K562 (cell line): ENCODE results near the gene N4BP2. TPM values are rescaled to one million over a fixed set of nuclear protein-coding genes. Genes with fewer than 3 reads are reported as not detected.

Source experiments
- BHLHE40 ChIP-seq: IDR thresholded peaks from 2 replicates; pipeline ENCODE4 v1.6.1; 2011; ENCODE audit warnings: low read length, improper control_type of control experiment
- BRCA1 ChIP-seq, 2 experiments: fragments of 450-650 bp in 1 of 2; sonication (generic) in 1 of 2; formaldehyde crosslinking in 1 of 2; IDR thresholded peaks; 2 replicates each; pipeline versions ENCODE4 v1.5.0 to v1.6.1; 2017 to 2020; ENCODE audit warnings: mild to moderate bottlenecking in 1 of 2, missing genetic modification reagents in 1 of 2
- CCAR2 ChIP-seq: fragments of 200-400 bp; formaldehyde crosslinking; IDR thresholded peaks from 2 replicates; pipeline ENCODE4 v1.6.1; 2017; ENCODE audit warnings: mild to moderate bottlenecking, low read depth, low read length
- ELK3 ChIP-seq: fragments of 450-650 bp; formaldehyde crosslinking; IDR thresholded peaks from 2 replicates; pipeline ENCODE4 v1.4.0; 2020; ENCODE audit warnings: mild to moderate bottlenecking
- FOXJ3 ChIP-seq: sonication (generic); formaldehyde crosslinking; IDR thresholded peaks from 2 replicates; pipeline ENCODE4 v1.4.0; 2020; ENCODE audit warnings: mild to moderate bottlenecking, missing genetic modification reagents
- IRF2 ChIP-seq: sonication (generic); formaldehyde crosslinking; IDR thresholded peaks from 2 replicates; pipeline ENCODE4 v1.8.1; 2022; ENCODE audit warnings: mild to moderate bottlenecking, missing genetic modification reagents
- KAT7 ChIP-seq: sonication (generic); formaldehyde crosslinking; IDR thresholded peaks from 2 replicates; pipeline ENCODE4 v1.8.0; 2022; ENCODE audit warnings: missing genetic modification reagents, mild to moderate bottlenecking, borderline replicate concordance
- KLF13 ChIP-seq: fragments of 450-650 bp; IDR thresholded peaks from 2 replicates; pipeline ENCODE4 v1.6.1; 2016; ENCODE audit warnings: missing genetic modification characterization, low read depth, mild to moderate bottlenecking, missing compliant biosample characterization, moderate library complexity, borderline replicate concordance
- KLF16 ChIP-seq: IDR thresholded peaks from 2 replicates; pipeline ENCODE4 v1.6.1; 2016; ENCODE audit warnings: antibody characterized with exemption
- MBD2 ChIP-seq: sonication (generic); IDR thresholded peaks from 2 replicates; pipeline ENCODE4 v1.6.1; 2016; ENCODE audit warnings: low read depth, borderline replicate concordance
- NFYB ChIP-seq: IDR thresholded peaks from 2 replicates; pipeline ENCODE4 v1.6.1; 2011; ENCODE audit warnings: mild to moderate bottlenecking, moderate library complexity; ENCODE audit not compliant: insufficient read length; ENCODE audit errors: extremely low read depth
- NR1H2 ChIP-seq: sonication (generic); formaldehyde crosslinking; IDR thresholded peaks from 2 replicates; pipeline ENCODE4 v1.4.0; 2020; ENCODE audit warnings: mild to moderate bottlenecking, missing genetic modification reagents
- NR2C2 ChIP-seq, 2 experiments: fragments of 200-800 bp in 1 of 2; sonication (Bioruptor generic) in 1 of 2; sonication (generic) in 1 of 2; formaldehyde crosslinking in 1 of 2; IDR thresholded peaks; 2 replicates each; pipeline versions ENCODE4 v1.6.1 to v1.8.0; 2016 to 2022; ENCODE audit warnings: mild to moderate bottlenecking in 1 of 2, missing compliant biosample characterization in 1 of 2, missing genetic modification characterization in 1 of 2, missing genetic modification reagents in 1 of 2
- POLR2AphosphoS2 ChIP-seq: IDR thresholded peaks from 2 replicates; pipeline ENCODE4 v1.6.1; 2012; ENCODE audit warnings: low read length, improper control_type of control experiment
- PYGO2 ChIP-seq: fragments of 450-650 bp; IDR thresholded peaks from 2 replicates; pipeline ENCODE4 v1.6.1; 2016; ENCODE audit warnings: mild to moderate bottlenecking, missing genetic modification characterization, moderate library complexity, missing compliant biosample characterization
- RHOXF2B ChIP-seq: fragments of 250-450 bp; sonication (Bioruptor Pico); conservative IDR thresholded peaks from 2 replicates; pipeline ENCODE4 v1.5.1; 2021
- RUNX1 ChIP-seq: sonication (generic); IDR thresholded peaks from 2 replicates; pipeline ENCODE4 v1.6.1; 2016; ENCODE audit warnings: antibody characterized with exemption, low read depth
- SIN3B ChIP-seq: fragments of 450-650 bp; IDR thresholded peaks from 2 replicates; pipeline ENCODE4 v1.6.1; 2017; ENCODE audit warnings: low read depth, mild to moderate bottlenecking, moderate library complexity
- SMARCB1 ChIP-seq: IDR thresholded peaks from 2 replicates; pipeline ENCODE4 v1.6.1; 2011; ENCODE audit warnings: improper control_type of control experiment, low read depth; ENCODE audit not compliant: insufficient read length
- STAT5B ChIP-seq: fragments of 250-450 bp; sonication (Bioruptor Pico); IDR thresholded peaks from 2 replicates; pipeline ENCODE4 v1.8.0; 2021; ENCODE audit warnings: mild to moderate bottlenecking, inconsistent platforms
- TAL1 ChIP-seq: fragments of 450-650 bp; IDR thresholded peaks from 2 replicates; pipeline ENCODE4 v1.6.1; 2016; ENCODE audit warnings: mild to moderate bottlenecking
- TRIM24 ChIP-seq, 2 experiments: fragments of 450-650 bp; IDR thresholded peaks; 2 replicates each; pipeline ENCODE4 v1.6.1; 2016
- U2AF1 ChIP-seq: fragments of 200-400 bp; formaldehyde crosslinking; optimal IDR thresholded peaks from 2 replicates; pipeline ENCODE3; 2017; ENCODE audit warnings: mild to moderate bottlenecking, low read depth, low read length, moderate library complexity
- ZNF436 ChIP-seq: fragments of 250-450, 450-650 bp; sonication (Bioruptor Pico); formaldehyde crosslinking; IDR thresholded peaks from 2 replicates; pipeline ENCODE4 v1.7.0; 2020; ENCODE audit warnings: mild to moderate bottlenecking
- polyA plus RNA-seq, 8 experiments: library from polyadenylated mRNA; depleted of rRNA in 4 of 8; stranded (reverse) in 5 of 8; unstranded in 3 of 8; fragments of >200 nt; fragmentation: Nextera tagmentation in 2 of 8; fragmentation: Illumina TruSeq in 1 of 8; extraction: Ambion mirVana in 2 of 8; extraction: Trizol in 1 of 8; gene quantifications; 2 replicates each; pipeline versions ENCODE4 v1.2.1 to v1.2.3, GENCODE V29; 2011 to 2014; ENCODE audit warnings: inconsistent platforms in 1 of 8, missing spikeins in 1 of 8
- total RNA-seq, 7 experiments: library from RNA; depleted of rRNA in 6 of 7; stranded (reverse); fragments of >200 nt in 6 of 7; fragmentation: Illumina TruSeq in 2 of 7; extraction: Trizol in 2 of 7; gene quantifications; 2 replicates each; pipeline versions ENCODE4 v1.2.1 to v1.2.3, GENCODE V29; 2011 to 2021; ENCODE audit warnings: low replicate concordance in 1 of 7
- TF ChIP-seq, protein P1 (sequence below): sonication (generic); formaldehyde crosslinking; IDR thresholded peaks from 2 replicates; pipeline ENCODE4 v1.8.1; 2022; ENCODE audit warnings: missing genetic modification reagents
- TF ChIP-seq, protein P2 (sequence below): sonication (generic); formaldehyde crosslinking; IDR thresholded peaks from 2 replicates; pipeline ENCODE4 v1.8.0; 2022; ENCODE audit warnings: missing genetic modification reagents, mild to moderate bottlenecking, moderate library complexity, borderline replicate concordance

Gene N4BP2
- total and polyA plus RNA-seq, 9 of the 15 experiments (the other 6 are each of a cell fraction or from before 2014, with no cell fraction given) = 2.7 to 12.6 (median 7.6) TPM

- TF ChIP-seq, protein P1, sequence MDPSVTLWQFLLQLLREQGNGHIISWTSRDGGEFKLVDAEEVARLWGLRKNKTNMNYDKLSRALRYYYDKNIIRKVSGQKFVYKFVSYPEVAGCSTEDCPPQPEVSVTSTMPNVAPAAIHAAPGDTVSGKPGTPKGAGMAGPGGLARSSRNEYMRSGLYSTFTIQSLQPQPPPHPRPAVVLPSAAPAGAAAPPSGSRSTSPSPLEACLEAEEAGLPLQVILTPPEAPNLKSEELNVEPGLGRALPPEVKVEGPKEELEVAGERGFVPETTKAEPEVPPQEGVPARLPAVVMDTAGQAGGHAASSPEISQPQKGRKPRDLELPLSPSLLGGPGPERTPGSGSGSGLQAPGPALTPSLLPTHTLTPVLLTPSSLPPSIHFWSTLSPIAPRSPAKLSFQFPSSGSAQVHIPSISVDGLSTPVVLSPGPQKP (CRISPR knock-in tag) = no peak
- TF ChIP-seq NR1H2 (CRISPR knock-in tag) (no peak), NR2C2 (CRISPR knock-in tag; IDR thresholded peaks at IDR 0.05) (no peak), NR2C2 (tag; IDR thresholded peaks at IDR 0.05) (no peak), BRCA1 (IDR thresholded peaks at IDR 0.05) (no peak), BRCA1 (CRISPR knock-in tag; IDR thresholded peaks at IDR 0.05) (no peak), MBD2 (no peak), IRF2 (no peak), FOXJ3 (CRISPR knock-in tag) (peak; percentile 72), TRIM24 (IDR thresholded peaks at IDR 0.05) (peak in 1 of 2 experiments; percentile 66; a peak in 2 of 4 replicates), SMARCB1 (no peak), KLF16 (no peak), U2AF1 (no peak), NFYB (no peak), TAL1 (peak; percentile 10; the same call in 1 of the 2 replicates), BHLHE40 (no peak), KLF13 (no peak), ELK3 (no peak), POLR2AphosphoS2 (no peak), STAT5B (CRISPR knock-in tag) (no peak), ZNF436 (no peak), RUNX1 (no peak; the same call in 1 of the 2 replicates), SIN3B (no peak), RHOXF2B (CRISPR knock-in tag) (no peak), CCAR2 (no peak), KAT7 (CRISPR knock-in tag) (no peak; the same call in 1 of the 2 replicates), PYGO2 (tag) (no peak)
- TF ChIP-seq, protein P2, sequence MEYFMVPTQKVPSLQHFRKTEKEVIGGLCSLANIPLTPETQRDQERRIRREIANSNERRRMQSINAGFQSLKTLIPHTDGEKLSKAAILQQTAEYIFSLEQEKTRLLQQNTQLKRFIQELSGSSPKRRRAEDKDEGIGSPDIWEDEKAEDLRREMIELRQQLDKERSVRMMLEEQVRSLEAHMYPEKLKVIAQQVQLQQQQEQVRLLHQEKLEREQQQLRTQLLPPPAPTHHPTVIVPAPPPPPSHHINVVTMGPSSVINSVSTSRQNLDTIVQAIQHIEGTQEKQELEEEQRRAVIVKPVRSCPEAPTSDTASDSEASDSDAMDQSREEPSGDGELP (CRISPR knock-in tag) = no peak
Measured at GRCh38 chr4:40055511-40055862, 1.2 kb upstream of the N4BP2 start (continued).
